ENCODE results near the gene ANXA4.
"Not testable (repeated sequence)": the region's sequence is repeated elsewhere in the genome, so short reads cannot be mapped to it uniquely, and the experiment has no call there.

The ANXA4 gene

DNA sequence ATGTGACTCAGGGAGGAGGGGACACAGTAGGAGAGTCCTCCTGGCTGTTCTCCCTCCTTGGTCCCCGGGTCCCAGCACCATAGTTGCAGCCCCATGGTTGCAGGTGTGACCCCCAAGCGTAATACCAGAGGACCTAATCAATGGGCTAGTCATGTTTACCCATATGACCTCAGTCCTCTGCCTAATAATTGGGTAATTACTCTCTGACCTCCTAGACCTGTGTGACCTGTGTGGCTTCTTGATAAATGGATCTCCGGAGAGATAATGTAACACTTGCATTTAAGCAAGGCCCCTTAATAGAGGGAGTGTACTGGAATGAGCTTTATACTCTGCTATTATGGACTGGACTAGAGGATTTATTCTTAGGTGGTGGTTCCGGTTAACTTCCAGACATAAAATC is 55.3 kb downstream of the ANXA4 start:
- TF ChIP-seq POU2F2 (IDR thresholded peaks at IDR 0.05; ENCODE audit: low read depth, low read length): no peak
- TF ChIP-seq POLR2AphosphoS5 (IDR thresholded peaks at IDR 0.05; ENCODE audit: low read depth, low read length): no peak
- TF ChIP-seq TAF1 (IDR thresholded peaks at IDR 0.05; ENCODE audit: low read depth, low read length): no peak
- no peak for TF ChIP-seq POLR2A (IDR thresholded peaks at IDR 0.05; ENCODE audit: low read depth, low read length)
- no peak for TF ChIP-seq PAX5 (IDR thresholded peaks at IDR 0.05; ENCODE audit: insufficient read depth, low read length, severe bottlenecking)
- TF ChIP-seq SPI1 (IDR thresholded peaks at IDR 0.05; ENCODE audit: low read depth, low read length): no peak
- no peak for FAIRE-seq
- DNase-seq (ENCODE audit: insufficient read length, low spot score): no peak

DNA sequence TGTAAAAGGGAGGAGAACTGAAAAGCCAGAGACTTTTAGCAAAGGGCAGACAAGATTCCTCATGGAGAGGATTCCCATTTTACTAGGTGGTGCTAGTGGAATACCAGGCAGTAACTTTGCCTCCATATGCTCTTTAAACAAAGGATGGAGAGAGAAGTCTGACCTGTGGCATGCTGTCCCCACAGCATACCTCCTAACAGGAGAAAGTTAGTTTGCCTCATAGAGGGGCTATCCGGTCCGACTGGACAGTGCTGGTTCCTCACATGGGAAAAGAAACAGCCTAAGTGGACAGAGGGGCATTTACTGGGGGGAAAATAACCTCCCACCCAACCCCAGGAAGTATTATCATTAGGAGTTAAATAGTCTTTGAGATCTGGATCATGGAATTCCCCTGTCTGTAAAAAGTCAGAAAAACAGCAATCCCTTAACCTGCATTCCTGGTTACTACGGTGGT is 55.9 kb downstream of the ANXA4 start:
- FAIRE-seq (peak; percentile 31), DNase-seq (ENCODE audit: insufficient read length, low spot score) (no peak)
- no peak for TF ChIP-seq POU2F2 (IDR thresholded peaks at IDR 0.05; ENCODE audit: low read depth, low read length)
- no peak for TF ChIP-seq SPI1 (IDR thresholded peaks at IDR 0.05; ENCODE audit: low read depth, low read length)
- TF ChIP-seq POLR2AphosphoS5 (IDR thresholded peaks at IDR 0.05; ENCODE audit: low read depth, low read length): no peak
- no peak for TF ChIP-seq POLR2A (IDR thresholded peaks at IDR 0.05; ENCODE audit: low read depth, low read length)
- TF ChIP-seq TAF1 (IDR thresholded peaks at IDR 0.05; ENCODE audit: low read depth, low read length): no peak
- TF ChIP-seq PAX5 (IDR thresholded peaks at IDR 0.05; ENCODE audit: insufficient read depth, low read length, severe bottlenecking): no peak

DNA sequence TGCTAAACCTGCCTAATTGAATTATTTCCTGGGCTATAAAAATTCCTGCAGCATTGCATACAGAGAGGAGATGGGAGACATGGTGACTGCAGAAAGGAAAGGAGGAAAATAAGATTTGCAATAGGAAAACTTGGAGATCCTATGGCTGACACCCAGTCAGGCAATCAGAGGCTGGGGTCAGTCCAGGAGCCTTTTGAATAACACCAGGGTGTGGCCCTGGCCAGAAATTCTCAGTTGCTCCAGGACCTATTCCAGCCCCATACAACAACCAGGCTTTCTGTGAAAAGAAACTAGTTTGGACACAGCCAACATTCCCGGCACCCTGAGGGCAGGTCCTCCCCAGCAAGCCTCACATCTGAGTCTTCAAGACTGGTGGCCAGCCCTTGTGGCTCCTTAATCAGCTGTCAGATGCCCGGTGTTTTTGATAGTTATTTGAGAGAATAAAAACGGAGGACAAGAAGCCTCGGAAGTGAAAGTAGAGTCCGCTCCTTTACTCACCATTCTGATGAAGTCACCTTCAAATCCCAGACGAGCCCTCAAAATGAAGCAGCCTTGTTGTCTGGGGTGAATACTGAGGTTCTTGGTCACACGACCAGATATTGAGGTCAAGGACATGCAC is 56.5 kb downstream of the ANXA4 start:
- FAIRE-seq (peak; percentile 76), DNase-seq (ENCODE audit: insufficient read length, low spot score) (no peak)
- no peak for TF ChIP-seq POLR2A (IDR thresholded peaks at IDR 0.05; ENCODE audit: low read depth, low read length)
- TF ChIP-seq TAF1 (IDR thresholded peaks at IDR 0.05; ENCODE audit: low read depth, low read length): no peak
- no peak for TF ChIP-seq POLR2AphosphoS5 (IDR thresholded peaks at IDR 0.05; ENCODE audit: low read depth, low read length)

DNA sequence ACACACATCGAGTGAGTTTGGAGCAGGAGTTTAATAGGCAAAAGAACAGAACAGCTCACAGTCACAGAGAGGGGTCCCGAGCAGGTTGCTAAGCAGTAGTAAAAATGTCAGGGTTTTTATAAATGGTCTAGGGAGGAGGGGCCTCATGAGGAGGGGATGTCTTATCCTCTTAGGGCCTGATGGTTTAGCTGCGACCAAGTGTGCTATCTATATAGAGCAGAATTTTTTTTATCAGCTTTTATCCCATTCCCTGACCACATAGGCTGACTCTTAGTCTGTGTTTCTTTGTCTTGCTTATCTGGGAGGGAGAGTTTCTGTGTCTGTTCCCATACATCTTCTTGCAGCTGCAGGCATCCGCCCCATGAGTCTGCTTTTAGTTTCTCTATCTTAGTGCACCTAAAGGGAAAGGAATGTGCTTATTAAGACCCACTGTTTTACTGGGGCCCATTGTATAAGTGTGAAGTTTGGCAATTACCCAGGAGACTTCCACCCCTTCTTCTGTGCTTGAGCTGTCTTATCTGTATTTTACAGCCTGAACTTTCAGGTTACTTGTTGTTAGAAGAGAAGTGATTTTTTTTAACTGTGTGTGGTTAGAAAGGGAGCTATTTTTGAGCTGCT is 57.1 kb downstream of the ANXA4 start:
- TF ChIP-seq POLR2AphosphoS5 (IDR thresholded peaks at IDR 0.05; ENCODE audit: low read depth, low read length) (no peak), POLR2A (IDR thresholded peaks at IDR 0.05; ENCODE audit: low read depth, low read length) (no peak), PAX5 (IDR thresholded peaks at IDR 0.05; ENCODE audit: insufficient read depth, low read length, severe bottlenecking) (no peak), SPI1 (IDR thresholded peaks at IDR 0.05; ENCODE audit: low read depth, low read length) (no peak), POU2F2 (IDR thresholded peaks at IDR 0.05; ENCODE audit: low read depth, low read length) (no peak), TAF1 (IDR thresholded peaks at IDR 0.05; ENCODE audit: low read depth, low read length) (no peak)
- no peak for DNase-seq (ENCODE audit: insufficient read length, low spot score)
- FAIRE-seq: no peak

DNA sequence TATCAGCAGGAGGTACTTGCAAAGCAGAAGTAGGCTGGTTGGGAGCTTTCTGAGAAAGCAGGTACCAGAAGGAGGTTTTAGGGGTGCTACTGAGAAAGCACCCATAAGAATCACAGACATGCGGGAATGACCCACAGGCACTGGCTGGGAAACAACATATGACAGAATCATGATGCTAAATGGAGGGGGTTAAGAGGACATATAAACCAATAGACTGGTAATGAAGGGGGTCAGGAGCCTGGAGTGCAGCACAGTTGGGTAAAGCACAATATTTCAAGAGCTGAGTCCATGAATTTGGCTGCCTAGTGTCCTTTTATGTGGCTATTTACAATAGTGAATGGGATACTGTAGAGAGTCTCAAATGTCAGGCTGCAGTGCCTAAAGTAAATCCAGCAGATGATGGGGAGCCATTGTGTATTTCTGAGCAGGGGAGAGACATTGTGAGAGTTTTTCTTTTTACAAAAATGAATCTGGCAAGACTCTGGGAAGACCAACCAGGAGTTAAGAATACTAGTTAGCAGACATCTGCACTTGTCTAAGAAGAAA is 59.9 kb downstream of the ANXA4 start:
- no peak for FAIRE-seq
- TF ChIP-seq POU2F2 (IDR thresholded peaks at IDR 0.05; ENCODE audit: low read depth, low read length) (no peak), PAX5 (IDR thresholded peaks at IDR 0.05; ENCODE audit: insufficient read depth, low read length, severe bottlenecking) (no peak), POLR2A (IDR thresholded peaks at IDR 0.05; ENCODE audit: low read depth, low read length) (no peak), POLR2AphosphoS5 (IDR thresholded peaks at IDR 0.05; ENCODE audit: low read depth, low read length) (no peak), SPI1 (IDR thresholded peaks at IDR 0.05; ENCODE audit: low read depth, low read length) (no peak), TAF1 (IDR thresholded peaks at IDR 0.05; ENCODE audit: low read depth, low read length) (no peak)
- no peak for DNase-seq (ENCODE audit: insufficient read length, low spot score)

DNA sequence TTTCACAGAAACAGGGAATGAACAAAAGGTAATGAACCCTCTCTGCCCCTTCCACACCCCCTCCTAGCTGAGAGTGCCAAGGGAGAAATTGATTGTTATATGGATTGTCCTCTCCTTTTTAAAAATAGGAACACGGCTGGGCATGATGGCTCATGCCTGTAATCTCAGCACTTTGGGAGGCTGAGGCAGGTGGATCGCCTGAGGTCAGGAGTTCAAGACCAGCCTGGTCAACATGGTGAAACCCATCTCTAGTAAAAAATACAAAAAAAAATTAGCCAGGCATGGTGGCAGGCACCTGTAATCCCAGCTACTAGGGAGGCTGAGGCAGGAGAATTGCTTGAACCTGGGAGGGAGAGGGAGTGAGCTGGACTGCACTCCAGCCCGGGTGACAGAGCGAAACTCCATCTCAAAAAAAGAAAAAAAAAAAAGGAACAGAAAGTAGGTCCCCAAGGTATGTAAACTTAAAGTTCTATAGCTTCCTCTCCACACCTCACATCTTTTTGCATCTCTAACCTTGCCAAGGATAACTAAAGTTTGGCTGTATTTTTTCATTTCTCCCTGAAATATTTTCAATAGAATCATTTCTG is 60.9 kb downstream of the ANXA4 start:
- FAIRE-seq; DNase-seq (ENCODE audit: insufficient read length, low spot score): not testable (repeated sequence)
- peak; percentile 94 for TF ChIP-seq SPI1 (IDR thresholded peaks at IDR 0.05; ENCODE audit: low read depth, low read length)

DNA sequence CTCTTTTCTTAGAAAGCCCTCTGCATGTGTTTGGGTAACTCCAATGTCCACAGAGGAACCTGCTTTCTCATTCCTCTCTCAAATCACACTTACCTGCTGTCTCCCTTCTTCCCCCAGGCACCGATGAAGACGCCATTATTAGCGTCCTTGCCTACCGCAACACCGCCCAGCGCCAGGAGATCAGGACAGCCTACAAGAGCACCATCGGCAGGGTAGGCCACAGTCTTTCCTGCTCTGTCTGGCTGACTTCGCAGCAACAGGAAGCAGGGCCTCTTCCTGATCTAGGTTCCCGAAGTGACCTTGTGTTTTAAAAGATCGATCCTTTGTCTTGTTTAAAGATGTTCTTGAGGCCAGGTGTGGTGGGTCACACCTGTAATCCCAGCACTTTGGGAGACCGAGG is 62.5 kb downstream of the ANXA4 start:
- no peak for FAIRE-seq
- no peak for DNase-seq (ENCODE audit: insufficient read length, low spot score)
- TF ChIP-seq POU2F2 (IDR thresholded peaks at IDR 0.05; ENCODE audit: low read depth, low read length) (no peak), PAX5 (IDR thresholded peaks at IDR 0.05; ENCODE audit: insufficient read depth, low read length, severe bottlenecking) (no peak), POLR2A (IDR thresholded peaks at IDR 0.05; ENCODE audit: low read depth, low read length) (no peak), TAF1 (IDR thresholded peaks at IDR 0.05; ENCODE audit: low read depth, low read length) (no peak), POLR2AphosphoS5 (IDR thresholded peaks at IDR 0.05; ENCODE audit: low read depth, low read length) (no peak)

DNA sequence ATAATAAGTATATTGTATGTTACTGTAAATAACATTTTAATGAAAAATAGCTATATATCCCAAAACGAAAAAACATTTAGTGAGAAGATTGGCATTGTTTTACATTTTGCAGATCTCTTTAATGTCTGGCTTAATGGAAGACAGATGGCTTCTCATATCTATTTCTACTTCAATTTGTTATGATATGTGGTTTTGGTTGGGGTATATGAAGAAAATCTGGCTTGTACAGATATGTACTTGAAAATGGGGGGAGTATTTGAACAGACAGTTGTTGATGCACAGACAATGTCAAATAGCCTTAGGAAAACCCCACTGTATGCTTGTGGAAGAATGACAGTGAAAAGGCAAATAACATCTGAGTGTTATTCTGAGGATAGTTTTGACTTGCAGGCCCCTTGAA is 64.0 kb downstream of the ANXA4 start:
- no peak for TF ChIP-seq SPI1 (IDR thresholded peaks at IDR 0.05; ENCODE audit: low read depth, low read length)
- TF ChIP-seq POU2F2 (IDR thresholded peaks at IDR 0.05; ENCODE audit: low read depth, low read length): no peak
- no peak for TF ChIP-seq POLR2AphosphoS5 (IDR thresholded peaks at IDR 0.05; ENCODE audit: low read depth, low read length)
- TF ChIP-seq TAF1 (IDR thresholded peaks at IDR 0.05; ENCODE audit: low read depth, low read length): no peak
- TF ChIP-seq POLR2A (IDR thresholded peaks at IDR 0.05; ENCODE audit: low read depth, low read length): no peak
- TF ChIP-seq PAX5 (IDR thresholded peaks at IDR 0.05; ENCODE audit: insufficient read depth, low read length, severe bottlenecking): no peak
- DNase-seq (ENCODE audit: insufficient read length, low spot score) (no peak), FAIRE-seq (no peak)

DNA sequence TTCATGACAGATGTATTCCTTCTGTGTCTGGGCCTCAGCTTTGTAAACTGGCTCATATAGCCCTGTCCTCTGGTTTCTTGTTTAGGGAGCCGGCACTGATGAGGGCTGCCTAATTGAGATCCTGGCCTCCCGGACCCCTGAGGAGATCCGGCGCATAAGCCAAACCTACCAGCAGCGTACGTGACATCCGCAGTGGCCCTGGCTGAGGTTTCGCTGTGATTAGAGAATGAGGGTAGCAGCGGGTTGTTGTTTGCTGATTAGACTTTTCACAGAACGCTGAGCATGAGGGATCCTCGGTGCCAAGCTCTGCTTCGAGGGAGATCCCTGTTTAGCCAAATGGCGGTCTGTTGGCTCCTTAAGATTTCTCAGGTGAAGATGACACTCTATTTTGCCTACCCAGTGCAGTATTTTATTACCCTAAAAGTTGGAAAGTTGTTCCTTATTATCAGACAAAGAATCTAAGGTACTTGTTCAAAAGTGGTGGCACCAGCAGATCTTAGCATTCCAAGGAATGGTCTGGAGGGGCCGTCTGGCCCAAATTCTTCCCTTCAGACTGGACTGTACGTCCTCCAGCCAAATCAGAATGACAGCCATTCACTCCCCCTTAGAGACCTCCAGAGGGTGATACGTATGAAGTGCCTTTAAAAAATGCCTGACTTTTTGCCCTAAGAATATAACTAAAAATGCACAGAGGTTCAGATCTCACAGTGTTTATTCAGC is 66.0 kb downstream of the ANXA4 start:
- FAIRE-seq (no peak), DNase-seq (ENCODE audit: insufficient read length, low spot score) (no peak)
- TF ChIP-seq POLR2AphosphoS5 (IDR thresholded peaks at IDR 0.05; ENCODE audit: low read depth, low read length) (no peak), TAF1 (IDR thresholded peaks at IDR 0.05; ENCODE audit: low read depth, low read length) (no peak), POLR2A (IDR thresholded peaks at IDR 0.05; ENCODE audit: low read depth, low read length) (no peak), POU2F2 (IDR thresholded peaks at IDR 0.05; ENCODE audit: low read depth, low read length) (no peak), PAX5 (IDR thresholded peaks at IDR 0.05; ENCODE audit: insufficient read depth, low read length, severe bottlenecking) (no peak), SPI1 (IDR thresholded peaks at IDR 0.05; ENCODE audit: low read depth, low read length) (no peak)
